Caco-2 (cell line): ENCODE data around the gene TIFAB. TPM values are rescaled to one million over a fixed set of nuclear protein-coding genes. Genes with fewer than 3 reads are reported as not detected.
"Not testable (repeated sequence)": the region's sequence is repeated elsewhere in the genome, so short reads cannot be mapped to it uniquely, and the experiment has no call there.

Experiments
- Bru-seq: library from RNA; stranded (reverse); fragments of 400-500 nt; gene quantifications from one replicate; lab custom pipeline; 2021; lab: Mats Ljungman, UMichigan
- BruChase-seq, 2 experiments: library from RNA; stranded (reverse); fragments of 400-500 nt; gene quantifications; one replicate each; lab custom pipeline; 2021; lab: Mats Ljungman, UMichigan
- BruUV-seq: library from RNA; stranded (reverse); fragments of 400-500 nt; replicated peaks from 2 replicates; lab custom pipeline; 2021; lab: Mats Ljungman, UMichigan
- CTCF ChIA-PET: fragments of 300-600 bp; sonication (Branson Sonifier 250); formaldehyde crosslinking; loops from one replicate; lab custom pipeline; 2022; ENCODE audit warnings: antibody characterized with exemption; lab: Charles Lee
- POLR2A ChIA-PET: fragments of 300-600 bp; sonication (Branson Sonifier 250); formaldehyde crosslinking; loops from one replicate; lab custom pipeline; 2022; ENCODE audit warnings: antibody characterized with exemption; lab: Charles Lee
- DNase-seq, 2 experiments: peaks; one replicate each; pipeline versions ENCODE4 v3.0.0 to v3.0.0-alpha.2; 2020 to 2022
- H3K27me3 ChIP-seq: replicated peaks from 2 replicates; pipeline ENCODE4 v1.6.0; 2011; ENCODE audit warnings: low read length; ENCODE audit not compliant: control insufficient read depth, insufficient read depth
- H3K36me3 ChIP-seq: 2 replicates; pipeline ENCODE4 v1.5.1; 2011; ENCODE audit warnings: low read length; ENCODE audit not compliant: control insufficient read depth, insufficient read depth
- H3K4me1 ChIP-seq: fragments of 250-450 bp; sonication (Bioruptor Pico); 2 replicates; pipeline ENCODE4 v1.5.1; 2020; ENCODE audit warnings: mild to moderate bottlenecking
- H3K4me3 ChIP-seq: 2 replicates; pipeline ENCODE4 v1.5.1; 2011; ENCODE audit warnings: low read depth, mild to moderate bottlenecking, control low read depth, low read length
- H3K9me3 ChIP-seq: fragments of 250-450 bp; sonication (Bioruptor Pico); 2 replicates; pipeline ENCODE4 v1.5.1; 2020; ENCODE audit warnings: mild to moderate bottlenecking, moderate library complexity
- H3K27ac Mint-ChIP-seq: one replicate; pipeline ENCODE4 v1.8.0; 2022; ENCODE audit warnings: mixed read lengths; ENCODE audit not compliant: unreplicated experiment
- H3K27me3 Mint-ChIP-seq: one replicate; pipeline ENCODE4 v1.8.0; 2022; ENCODE audit warnings: mixed read lengths; ENCODE audit not compliant: insufficient read depth, unreplicated experiment
- H3K36me3 Mint-ChIP-seq: one replicate; pipeline ENCODE4 v1.8.0; 2022; ENCODE audit warnings: mild to moderate bottlenecking, mixed read lengths; ENCODE audit not compliant: insufficient read depth, unreplicated experiment
- H3K4me1 Mint-ChIP-seq: one replicate; pipeline ENCODE4 v1.8.0; 2022; ENCODE audit warnings: low read depth, mixed read lengths; ENCODE audit not compliant: unreplicated experiment
- H3K4me3 Mint-ChIP-seq: one replicate; pipeline ENCODE4 v1.8.0; 2022; ENCODE audit warnings: mild to moderate bottlenecking, moderate library complexity, mixed read lengths; ENCODE audit not compliant: unreplicated experiment
- H3K9me3 Mint-ChIP-seq: one replicate; pipeline ENCODE4 v1.8.0; 2022; ENCODE audit warnings: mixed read lengths; ENCODE audit not compliant: unreplicated experiment
- intact Hi-C: fragments of 100-400 bp; cut with micrococcal nuclease; formaldehyde crosslinking; loops from one replicate; pipeline ENCODE4 v1.10.0; 2022; ENCODE audit not compliant: unreplicated experiment
- long read RNA-seq: library from polyadenylated mRNA; stranded (forward); transcript quantifications from one replicate; pipeline ENCODE4 v2.0.0, GENCODE V29; 2022
- total RNA-seq: library from RNA; stranded (reverse); gene quantifications from 2 replicates; pipeline ENCODE4 v1.2.3, GENCODE V29; 2022
- TF ChIP-seq, protein P1 (sequence below), 2 experiments: fragments of 200-600 bp in 1 of 2; IDR thresholded peaks; 1 replicate in 1 of 2; 2 replicates in 1 of 2; pipeline versions ENCODE4 v1.5.1 to v1.8.0; 2011 to 2022; ENCODE audit warnings: antibody characterized with exemption in 1 of 2, control low read depth in 1 of 2, inconsistent platforms in 1 of 2, low read depth in 1 of 2, low read length in 1 of 2, mild to moderate bottlenecking in 1 of 2, moderate library complexity in 1 of 2; ENCODE audit not compliant: insufficient read depth in 1 of 2, severe bottlenecking in 1 of 2, unreplicated experiment in 1 of 2

Gene TIFAB, protein sequence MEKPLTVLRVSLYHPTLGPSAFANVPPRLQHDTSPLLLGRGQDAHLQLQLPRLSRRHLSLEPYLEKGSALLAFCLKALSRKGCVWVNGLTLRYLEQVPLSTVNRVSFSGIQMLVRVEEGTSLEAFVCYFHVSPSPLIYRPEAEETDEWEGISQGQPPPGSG
- not detected in 2 replicates for total RNA-seq
- Bru-seq, nascent RNA: not detected
- not detected for BruChase-seq, experiment 1, labeled RNA remaining after a 2-hour chase
- not detected for BruChase-seq, experiment 2, labeled RNA remaining after a 6-hour chase
- long read RNA-seq: 0 reads

DNA sequence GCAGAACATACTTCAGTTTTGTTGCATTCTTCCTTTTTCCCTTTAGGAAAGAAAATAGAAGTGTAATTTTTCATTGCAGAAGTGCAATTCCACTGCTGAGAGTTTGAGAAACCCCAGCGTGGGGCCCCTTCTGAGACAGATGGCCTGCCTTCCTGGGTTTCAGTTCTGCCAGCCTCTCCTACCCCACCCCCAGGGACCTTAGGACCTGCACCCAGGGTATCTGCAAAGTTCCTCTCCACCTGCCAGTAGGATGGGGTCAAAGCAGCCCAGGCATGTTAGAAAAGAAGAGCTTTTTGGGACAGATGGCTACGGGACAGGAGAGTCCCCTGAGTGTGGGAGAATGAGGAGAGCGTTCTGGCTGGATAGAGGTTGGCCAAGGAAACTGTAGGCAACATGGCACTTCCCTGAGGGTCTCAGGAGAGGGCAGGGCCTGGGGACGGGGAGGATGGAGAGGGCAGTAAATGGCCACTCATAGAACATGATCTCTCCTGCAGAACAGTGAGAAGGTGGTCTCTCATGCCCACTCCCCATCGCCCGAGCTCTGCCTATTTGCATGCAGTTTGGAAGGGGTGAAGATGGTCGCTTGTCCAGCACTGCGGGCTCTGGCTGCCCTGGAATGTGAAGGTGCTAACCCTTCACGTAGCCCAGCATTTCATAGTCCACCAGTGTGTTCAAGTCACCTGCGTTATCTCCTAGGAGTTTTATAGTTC is at the start of gene TIFAB:
Gene TIFAB (minus strand): TSS at position 31 of the 710 bp plus-strand sequence. CDS start 2,412 bp downstream, outside the sequence.
- peaks cover 7% of the 10 kb centered on the region for H3K27me3 Mint-ChIP-seq
- Histone ChIP-seq H3K9me3 (no peaks in the 10 kb centered on the region), H3K4me1 (no peaks in the 10 kb centered on the region), H3K4me3 (no peak within 1 kb of the TSS), H3K27me3 (no peaks in the 10 kb centered on the region), H3K36me3 (no peaks in the 10 kb centered on the region)
- no peak within 1 kb of the TSS for H3K4me3 Mint-ChIP-seq
- DNase-seq: peak in 1 of 2 experiments; percentile 14
- no peaks in the 10 kb centered on the region for H3K9me3 Mint-ChIP-seq
- H3K36me3 Mint-ChIP-seq: no peaks in the 10 kb centered on the region
- ChIA-PET POLR2A (no interaction called here), CTCF (no interaction called here)
- H3K27ac Mint-ChIP-seq: no peak within 1 kb of the TSS
- BruUV-seq: no TSS peak
- intact Hi-C loops: no loop called here
- TF ChIP-seq, protein P1, sequence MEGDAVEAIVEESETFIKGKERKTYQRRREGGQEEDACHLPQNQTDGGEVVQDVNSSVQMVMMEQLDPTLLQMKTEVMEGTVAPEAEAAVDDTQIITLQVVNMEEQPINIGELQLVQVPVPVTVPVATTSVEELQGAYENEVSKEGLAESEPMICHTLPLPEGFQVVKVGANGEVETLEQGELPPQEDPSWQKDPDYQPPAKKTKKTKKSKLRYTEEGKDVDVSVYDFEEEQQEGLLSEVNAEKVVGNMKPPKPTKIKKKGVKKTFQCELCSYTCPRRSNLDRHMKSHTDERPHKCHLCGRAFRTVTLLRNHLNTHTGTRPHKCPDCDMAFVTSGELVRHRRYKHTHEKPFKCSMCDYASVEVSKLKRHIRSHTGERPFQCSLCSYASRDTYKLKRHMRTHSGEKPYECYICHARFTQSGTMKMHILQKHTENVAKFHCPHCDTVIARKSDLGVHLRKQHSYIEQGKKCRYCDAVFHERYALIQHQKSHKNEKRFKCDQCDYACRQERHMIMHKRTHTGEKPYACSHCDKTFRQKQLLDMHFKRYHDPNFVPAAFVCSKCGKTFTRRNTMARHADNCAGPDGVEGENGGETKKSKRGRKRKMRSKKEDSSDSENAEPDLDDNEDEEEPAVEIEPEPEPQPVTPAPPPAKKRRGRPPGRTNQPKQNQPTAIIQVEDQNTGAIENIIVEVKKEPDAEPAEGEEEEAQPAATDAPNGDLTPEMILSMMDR (IDR thresholded peaks at IDR 0.05; ENCODE audit: insufficient read depth in 1 of 2, low read depth in 1 of 2, low read length in 1 of 2, severe bottlenecking in 1 of 2, unreplicated experiment in 1 of 2): no peak
- no peaks in the 10 kb centered on the region for H3K4me1 Mint-ChIP-seq

DNA sequence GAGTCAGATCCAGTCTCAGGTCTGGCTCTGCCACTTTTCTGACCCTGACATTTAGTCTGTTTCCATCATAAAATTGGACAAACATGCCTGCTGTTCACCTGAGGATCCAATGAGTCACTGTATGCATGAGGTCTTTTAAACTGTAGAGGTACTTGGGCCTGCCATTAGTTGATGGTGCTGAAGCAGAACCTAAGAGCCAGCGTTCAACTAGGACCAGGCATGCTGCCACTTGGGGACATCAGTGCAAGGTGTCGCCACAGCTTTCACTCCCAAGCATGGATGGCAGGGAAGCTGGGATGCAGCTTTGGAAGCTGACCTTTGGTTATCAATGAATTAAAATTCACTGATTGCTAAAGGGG is 46.5 kb upstream of the TIFAB start:
- Mint-ChIP-seq H3K9me3 (no peaks in the 10 kb centered on the region), H3K4me1 (peaks cover 29% of the 10 kb centered on the region), H3K27ac (no peak overlapping the region), H3K4me3 (no peak overlapping the region), H3K27me3 (peaks cover 2% of the 10 kb centered on the region), H3K36me3 (no peaks in the 10 kb centered on the region)
- Histone ChIP-seq H3K27me3 (no peaks in the 10 kb centered on the region; the same call in 1 of the 2 replicates), H3K4me1 (peaks cover 11% of the 10 kb centered on the region), H3K9me3 (no peaks in the 10 kb centered on the region), H3K36me3 (no peaks in the 10 kb centered on the region), H3K4me3 (no peak overlapping the region)
- ChIA-PET POLR2A (no interaction called here), CTCF (interaction anchor here (1.4 kb wide), 1 partner anchor 53 kb away, joined by 4 read pairs; no protein-coding TSS in a partner anchor)
- DNase-seq: no peak
- intact Hi-C loops: no loop called here
- BruUV-seq: no TSS peak
- TF ChIP-seq, protein P1 (IDR thresholded peaks at IDR 0.05; ENCODE audit: insufficient read depth in 1 of 2, low read depth in 1 of 2, low read length in 1 of 2, severe bottlenecking in 1 of 2, unreplicated experiment in 1 of 2): no peak

DNA sequence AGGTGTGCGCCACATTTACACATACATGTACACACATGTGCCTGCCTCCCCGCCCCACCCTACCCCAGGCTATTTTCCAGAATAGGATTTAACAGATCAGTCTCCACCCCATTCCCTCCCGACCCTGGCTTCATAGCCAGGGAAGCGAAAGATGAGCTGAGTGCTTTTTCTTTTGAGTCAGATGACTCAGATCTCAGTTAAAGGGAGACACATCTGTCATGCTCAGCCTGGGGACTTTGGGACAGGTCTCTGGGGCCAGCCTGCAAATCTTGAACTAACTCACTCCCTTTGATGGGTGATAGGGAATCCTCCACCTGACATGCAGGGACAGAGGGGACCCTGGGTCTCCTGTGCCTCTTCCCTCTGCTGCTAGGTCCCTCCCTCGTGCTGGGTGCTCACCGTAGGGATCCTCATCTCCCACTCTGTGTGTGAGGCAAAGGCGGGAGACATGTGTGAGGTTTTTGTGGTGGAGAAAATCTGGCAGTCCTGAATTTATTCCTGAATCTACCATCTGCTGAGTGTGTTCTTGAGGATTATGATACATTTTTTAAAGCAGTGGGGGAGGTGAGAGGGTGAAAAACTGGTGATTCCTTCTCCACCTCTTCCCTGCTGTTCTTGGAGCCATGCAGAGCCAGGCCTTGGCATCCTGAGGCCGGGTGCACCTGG is 46.0 kb upstream of the TIFAB start:
- H3K4me3 ChIP-seq: no peak overlapping the region
- Mint-ChIP-seq H3K36me3 (no peaks in the 10 kb centered on the region), H3K27ac (no peak overlapping the region), H3K4me3 (no peak overlapping the region), H3K4me1 (peaks cover 30% of the 10 kb centered on the region), H3K27me3 (peaks cover under 1% of the 10 kb centered on the region), H3K9me3 (no peaks in the 10 kb centered on the region)
- ChIA-PET POLR2A (no interaction called here), CTCF (interaction anchor here (0.6 to 1.4 kb wide), 2 partner anchors 54 to 393 kb away, joined by 3 to 4 read pairs; no protein-coding TSS in a partner anchor)
- no peaks in the 10 kb centered on the region for H3K36me3 ChIP-seq
- no TSS peak for BruUV-seq
- no peaks in the 10 kb centered on the region for H3K9me3 ChIP-seq
- H3K4me1 ChIP-seq: peaks cover 11% of the 10 kb centered on the region
- no peak for DNase-seq
- intact Hi-C loops: no loop called here
- H3K27me3 ChIP-seq: no peaks in the 10 kb centered on the region; the same call in 1 of the 2 replicates
- TF ChIP-seq, protein P1 (IDR thresholded peaks at IDR 0.05; ENCODE audit: insufficient read depth in 1 of 2, low read depth in 1 of 2, low read length in 1 of 2, severe bottlenecking in 1 of 2, unreplicated experiment in 1 of 2): no peak

DNA sequence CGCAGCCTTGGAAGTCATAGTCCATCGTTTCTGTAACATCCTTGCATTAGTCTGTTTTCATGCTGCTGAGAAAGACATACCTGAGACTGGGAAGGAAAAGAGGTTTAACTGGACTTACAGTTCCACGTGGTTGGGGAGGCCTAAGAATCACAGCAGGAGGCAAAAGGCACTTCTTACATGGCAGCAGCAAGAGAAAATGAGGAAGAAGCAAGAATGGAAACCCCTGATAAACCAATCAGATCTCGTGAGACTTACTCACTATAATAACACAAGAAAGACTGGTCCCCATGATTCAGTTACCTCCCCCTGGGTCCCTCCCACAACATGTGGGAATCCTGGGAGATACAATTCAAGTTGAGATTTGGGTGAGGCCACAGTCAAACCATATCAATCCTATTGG is 43.4 kb upstream of the TIFAB start:
- H3K27me3 Mint-ChIP-seq, H3K9me3 Mint-ChIP-seq, H3K36me3 Mint-ChIP-seq, H3K9me3 ChIP-seq, intact Hi-C loops, DNase-seq, H3K4me3 ChIP-seq, H3K36me3 ChIP-seq, H3K27ac Mint-ChIP-seq, H3K27me3 ChIP-seq, POLR2A ChIA-PET, BruUV-seq, H3K4me3 Mint-ChIP-seq, CTCF ChIA-PET: not testable (repeated sequence)
- peaks cover 30% of the 10 kb centered on the region for H3K4me1 Mint-ChIP-seq
- peaks cover 31% of the 10 kb centered on the region for H3K4me1 ChIP-seq
